GM23338 (cell line): Measurements from ENCODE around the gene PNRC2. TPM values are rescaled to one million over a fixed set of nuclear protein-coding genes. Genes with fewer than 3 reads are reported as not detected.
A peak's percentile ranks its signal among the peaks of the same experiment; 100 is the strongest.

Source experiments
- ATAC-seq: fragments of 200-7000 bp; cut with Tn5 transposase; 3 replicates; pipeline ENCODE4 v1.9.1; 2020
- DNase-seq: peaks from one replicate; pipeline ENCODE4 v3.0.0-alpha.2; 2015; ENCODE audit warnings: low spot score
- H2AFZ ChIP-seq: fragments of 200-600 bp; sonication (generic); 2 replicates; pipeline ENCODE4 v1.8.0; 2016; ENCODE audit warnings: antibody characterized with exemption, mild to moderate bottlenecking, moderate library complexity
- H3F3A ChIP-seq: fragments of 200-600 bp; sonication (generic); replicated peaks from 2 replicates; pipeline ENCODE4 v1.8.0; 2017; ENCODE audit warnings: antibody characterized with exemption, mixed run types, low read depth
- H3K27ac ChIP-seq: fragments of 200-600 bp; sonication (generic); 2 replicates; pipeline ENCODE4 v1.6.1; 2016; ENCODE audit warnings: low read depth
- H3K27me3 ChIP-seq: fragments of 200-600 bp; sonication (generic); 2 replicates; pipeline ENCODE4 v1.8.0; 2016; ENCODE audit warnings: mild to moderate bottlenecking, mixed run types, moderate library complexity; ENCODE audit not compliant: insufficient read depth
- H3K36me3 ChIP-seq: fragments of 200-600 bp; sonication (generic); 2 replicates; pipeline ENCODE4 v1.8.0; 2016; ENCODE audit warnings: mild to moderate bottlenecking; ENCODE audit not compliant: insufficient read depth
- H3K4me1 ChIP-seq: fragments of 200-600 bp; sonication (generic); 2 replicates; pipeline ENCODE4 v1.8.0; 2016; ENCODE audit warnings: mild to moderate bottlenecking, moderate library complexity; ENCODE audit not compliant: insufficient read depth
- H3K4me2 ChIP-seq: fragments of 200-600 bp; sonication (generic); 2 replicates; pipeline ENCODE4 v1.7.1; 2017; ENCODE audit warnings: mixed run types
- H3K4me3 ChIP-seq: fragments of 200-600 bp; sonication (generic); 2 replicates; pipeline ENCODE4 v1.6.1; 2016; ENCODE audit warnings: mixed run types
- H3K79me2 ChIP-seq: fragments of 200-600 bp; sonication (generic); replicated peaks from 2 replicates; pipeline ENCODE4 v1.8.0; 2017; ENCODE audit warnings: mild to moderate bottlenecking; ENCODE audit not compliant: insufficient read depth
- H3K9me2 ChIP-seq: fragments of 200-600 bp; sonication (generic); 2 replicates; pipeline ENCODE4 v1.8.0; 2017; ENCODE audit not compliant: insufficient read depth
- H4K20me1 ChIP-seq: fragments of 200-600 bp; sonication (generic); replicated peaks from 2 replicates; pipeline ENCODE4 v1.8.0; 2017; ENCODE audit warnings: mild to moderate bottlenecking; ENCODE audit not compliant: insufficient read depth
- H3K27ac Mint-ChIP-seq: 2 replicates; pipeline ENCODE4 v1.8.0; 2020; ENCODE audit warnings: inconsistent platforms, mild to moderate bottlenecking, moderate library complexity, mixed read lengths
- H3K27me3 Mint-ChIP-seq: 3 replicates; pipeline ENCODE4 v1.8.0; 2022; ENCODE audit warnings: low read depth, mild to moderate bottlenecking, moderate library complexity, mixed read lengths, inconsistent platforms; ENCODE audit not compliant: insufficient read depth, poor library complexity
- H3K36me3 Mint-ChIP-seq: 3 replicates; pipeline ENCODE4 v1.8.0; 2021; ENCODE audit warnings: low read depth, mild to moderate bottlenecking, inconsistent platforms, moderate library complexity, mixed read lengths
- H3K4me1 Mint-ChIP-seq: 3 replicates; pipeline ENCODE4 v1.8.0; 2020; ENCODE audit warnings: mild to moderate bottlenecking, inconsistent platforms, mixed read lengths
- H3K4me3 Mint-ChIP-seq: 3 replicates; pipeline ENCODE4 v1.8.0; 2021; ENCODE audit warnings: moderate library complexity, mild to moderate bottlenecking, inconsistent platforms, mixed read lengths
- H3K9me3 Mint-ChIP-seq: 3 replicates; pipeline ENCODE4 v1.8.0; 2020; ENCODE audit warnings: moderate library complexity, mild to moderate bottlenecking, inconsistent platforms, mixed read lengths
- CREB1 ChIP-seq: fragments of 250-450 bp; sonication (Bioruptor Pico); IDR thresholded peaks from 2 replicates; pipeline ENCODE4 v1.5.0; 2020; ENCODE audit warnings: low read depth, mild to moderate bottlenecking, moderate library complexity
- EZH2 ChIP-seq: fragments of 200-600 bp; sonication (generic); IDR thresholded peaks from one replicate; pipeline ENCODE4 v1.8.0; 2017; ENCODE audit warnings: antibody characterized with exemption, mild to moderate bottlenecking, low read depth; ENCODE audit not compliant: unreplicated experiment
- EZH2phosphoT487 ChIP-seq: fragments of 200-600 bp; sonication (generic); IDR thresholded peaks from one replicate; pipeline ENCODE4 v1.8.1; 2018; ENCODE audit warnings: antibody characterized with exemption; ENCODE audit not compliant: unreplicated experiment
- NANOG ChIP-seq: IDR thresholded peaks from 2 replicates; pipeline ENCODE4 v1.6.1; 2016; ENCODE audit warnings: antibody characterized with exemption, borderline replicate concordance
- POLR2AphosphoS5 ChIP-seq: IDR thresholded peaks from 2 replicates; pipeline ENCODE4 v1.6.1; 2016; ENCODE audit warnings: antibody characterized with exemption, low read depth
- STAT1 ChIP-seq: IDR thresholded peaks from one replicate; pipeline ENCODE4 v1.6.1; 2016; ENCODE audit warnings: antibody characterized with exemption; ENCODE audit not compliant: unreplicated experiment
- ZNF114 ChIP-seq: fragments of 250-450 bp; sonication (Bioruptor Pico); IDR thresholded peaks from 2 replicates; pipeline ENCODE4 v1.5.0; 2020; ENCODE audit warnings: mild to moderate bottlenecking, moderate library complexity
- polyA plus RNA-seq: library from polyadenylated mRNA; unstranded; fragments of >200 nt; fragmentation: Nextera tagmentation; extraction: Ambion mirVana; gene quantifications from 2 replicates; pipeline ENCODE4 v1.2.1, GENCODE V29; 2016
- total RNA-seq: library from RNA; depleted of rRNA; stranded (reverse); fragments of >200 nt; shearing (Covaris generic); gene quantifications from 2 replicates; pipeline ENCODE4 v1.2.3, GENCODE V29; 2014
- TF ChIP-seq, protein P1 (sequence below): fragments of 250-450 bp; sonication (Bioruptor Pico); IDR thresholded peaks from 2 replicates; pipeline ENCODE4 v1.5.0; 2020; ENCODE audit warnings: mild to moderate bottlenecking, moderate library complexity

The PNRC2 gene
- total and polyA plus RNA-seq, 2 experiments from 2014 or later: 157 to 237 TPM

DNA sequence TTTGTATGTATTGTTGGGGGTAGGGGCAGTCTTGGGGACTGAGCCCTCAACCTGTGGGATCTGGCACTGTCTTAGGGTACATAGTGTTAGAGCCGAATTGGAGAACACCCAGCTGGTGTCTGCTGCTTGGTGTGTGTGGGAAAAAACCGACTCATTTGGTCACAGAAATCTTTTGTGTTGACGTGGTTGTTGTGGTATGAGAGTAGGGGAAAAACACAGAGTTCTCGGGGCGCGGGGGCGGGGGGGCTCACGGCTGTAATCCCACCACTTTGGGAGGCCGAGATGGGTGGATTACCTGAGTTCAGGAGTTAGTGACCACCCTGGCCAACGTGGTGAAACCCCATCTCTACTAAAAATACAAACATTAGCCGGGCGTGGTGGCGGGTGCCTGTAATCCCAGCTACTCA lies 35.8 kb downstream of the PNRC2 start (continued):
- TF ChIP-seq, protein P1, sequence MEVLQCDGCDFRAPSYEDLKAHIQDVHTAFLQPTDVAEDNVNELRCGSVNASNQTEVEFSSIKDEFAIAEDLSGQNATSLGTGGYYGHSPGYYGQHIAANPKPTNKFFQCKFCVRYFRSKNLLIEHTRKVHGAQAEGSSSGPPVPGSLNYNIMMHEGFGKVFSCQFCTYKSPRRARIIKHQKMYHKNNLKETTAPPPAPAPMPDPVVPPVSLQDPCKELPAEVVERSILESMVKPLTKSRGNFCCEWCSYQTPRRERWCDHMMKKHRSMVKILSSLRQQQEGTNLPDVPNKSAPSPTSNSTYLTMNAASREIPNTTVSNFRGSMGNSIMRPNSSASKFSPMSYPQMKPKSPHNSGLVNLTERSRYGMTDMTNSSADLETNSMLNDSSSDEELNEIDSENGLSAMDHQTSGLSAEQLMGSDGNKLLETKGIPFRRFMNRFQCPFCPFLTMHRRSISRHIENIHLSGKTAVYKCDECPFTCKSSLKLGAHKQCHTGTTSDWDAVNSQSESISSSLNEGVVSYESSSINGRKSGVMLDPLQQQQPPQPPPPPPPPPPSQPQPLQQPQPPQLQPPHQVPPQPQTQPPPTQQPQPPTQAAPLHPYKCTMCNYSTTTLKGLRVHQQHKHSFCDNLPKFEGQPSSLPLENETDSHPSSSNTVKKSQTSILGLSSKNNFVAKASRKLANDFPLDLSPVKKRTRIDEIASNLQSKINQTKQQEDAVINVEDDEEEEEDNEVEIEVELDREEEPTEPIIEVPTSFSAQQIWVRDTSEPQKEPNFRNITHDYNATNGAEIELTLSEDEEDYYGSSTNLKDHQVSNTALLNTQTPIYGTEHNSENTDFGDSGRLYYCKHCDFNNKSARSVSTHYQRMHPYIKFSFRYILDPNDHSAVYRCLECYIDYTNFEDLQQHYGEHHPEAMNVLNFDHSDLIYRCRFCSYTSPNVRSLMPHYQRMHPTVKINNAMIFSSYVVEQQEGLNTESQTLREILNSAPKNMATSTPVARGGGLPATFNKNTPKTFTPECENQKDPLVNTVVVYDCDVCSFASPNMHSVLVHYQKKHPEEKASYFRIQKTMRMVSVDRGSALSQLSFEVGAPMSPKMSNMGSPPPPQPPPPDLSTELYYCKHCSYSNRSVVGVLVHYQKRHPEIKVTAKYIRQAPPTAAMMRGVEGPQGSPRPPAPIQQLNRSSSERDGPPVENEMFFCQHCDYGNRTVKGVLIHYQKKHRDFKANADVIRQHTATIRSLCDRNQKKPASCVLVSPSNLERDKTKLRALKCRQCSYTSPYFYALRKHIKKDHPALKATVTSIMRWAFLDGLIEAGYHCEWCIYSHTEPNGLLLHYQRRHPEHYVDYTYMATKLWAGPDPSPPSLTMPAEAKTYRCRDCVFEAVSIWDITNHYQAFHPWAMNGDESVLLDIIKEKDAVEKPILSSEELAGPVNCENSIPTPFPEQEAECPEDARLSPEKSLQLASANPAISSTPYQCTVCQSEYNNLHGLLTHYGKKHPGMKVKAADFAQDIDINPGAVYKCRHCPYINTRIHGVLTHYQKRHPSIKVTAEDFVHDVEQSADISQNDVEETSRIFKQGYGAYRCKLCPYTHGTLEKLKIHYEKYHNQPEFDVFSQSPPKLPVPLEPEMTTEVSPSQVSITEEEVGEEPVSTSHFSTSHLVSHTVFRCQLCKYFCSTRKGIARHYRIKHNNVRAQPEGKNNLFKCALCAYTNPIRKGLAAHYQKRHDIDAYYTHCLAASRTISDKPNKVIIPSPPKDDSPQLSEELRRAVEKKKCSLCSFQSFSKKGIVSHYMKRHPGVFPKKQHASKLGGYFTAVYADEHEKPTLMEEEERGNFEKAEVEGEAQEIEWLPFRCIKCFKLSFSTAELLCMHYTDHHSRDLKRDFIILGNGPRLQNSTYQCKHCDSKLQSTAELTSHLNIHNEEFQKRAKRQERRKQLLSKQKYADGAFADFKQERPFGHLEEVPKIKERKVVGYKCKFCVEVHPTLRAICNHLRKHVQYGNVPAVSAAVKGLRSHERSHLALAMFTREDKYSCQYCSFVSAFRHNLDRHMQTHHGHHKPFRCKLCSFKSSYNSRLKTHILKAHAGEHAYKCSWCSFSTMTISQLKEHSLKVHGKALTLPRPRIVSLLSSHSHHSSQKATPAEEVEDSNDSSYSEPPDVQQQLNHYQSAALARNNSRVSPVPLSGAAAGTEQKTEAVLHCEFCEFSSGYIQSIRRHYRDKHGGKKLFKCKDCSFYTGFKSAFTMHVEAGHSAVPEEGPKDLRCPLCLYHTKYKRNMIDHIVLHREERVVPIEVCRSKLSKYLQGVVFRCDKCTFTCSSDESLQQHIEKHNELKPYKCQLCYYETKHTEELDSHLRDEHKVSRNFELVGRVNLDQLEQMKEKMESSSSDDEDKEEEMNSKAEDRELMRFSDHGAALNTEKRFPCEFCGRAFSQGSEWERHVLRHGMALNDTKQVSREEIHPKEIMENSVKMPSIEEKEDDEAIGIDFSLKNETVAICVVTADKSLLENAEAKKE (CRISPR knock-in tag): no peak
- no peak for TF ChIP-seq CREB1
- no peak for TF ChIP-seq NANOG
- no peak for TF ChIP-seq EZH2phosphoT487
- no peak for TF ChIP-seq ZNF114 (CRISPR knock-in tag)

DNA sequence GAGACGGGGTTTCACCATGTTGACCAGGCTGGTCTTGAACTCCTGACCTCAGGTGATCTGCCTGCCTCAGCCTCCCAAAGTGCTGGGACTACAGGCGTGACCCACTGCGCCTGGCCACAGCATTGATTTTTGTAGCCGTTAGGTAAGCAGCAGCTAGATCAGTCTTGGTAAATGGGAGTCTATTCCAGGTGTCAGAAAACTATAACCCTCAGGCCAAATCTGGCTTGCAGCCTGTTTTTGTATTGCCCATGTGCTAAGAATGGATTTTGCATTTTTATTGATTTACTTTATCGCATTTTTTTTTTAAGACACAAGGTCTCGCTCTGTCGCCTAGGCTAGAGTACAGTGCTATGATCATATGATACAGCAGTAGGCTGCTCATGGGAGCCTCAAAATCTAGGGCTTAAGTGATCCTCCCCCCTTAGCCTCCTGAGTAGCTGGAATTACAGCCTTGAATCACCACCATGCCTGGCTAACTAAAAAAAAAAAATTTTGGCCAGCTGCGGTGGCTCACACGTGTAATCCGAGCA lies 37.1 kb downstream of the PNRC2 start:
- ATAC-seq (no peak), DNase-seq (no peak)
- Histone ChIP-seq H3K4me1 (no peaks in the 10 kb centered on the region), H3K4me2 (no peak overlapping the region), H3K9me2 (no peaks in the 10 kb centered on the region), H3K4me3 (no peak overlapping the region), H4K20me1 (no peaks in the 10 kb centered on the region), H3K27me3 (no peaks in the 10 kb centered on the region), H2AFZ (peak overlapping the region; percentile 63; the same call in 1 of the 2 replicates), H3K36me3 (no peaks in the 10 kb centered on the region), H3K27ac (no peak overlapping the region), H3F3A (no peaks in the 10 kb centered on the region), H3K79me2 (no peaks in the 10 kb centered on the region)
- Mint-ChIP-seq H3K36me3 (peaks cover 5% of the 10 kb centered on the region; the same call in 2 of the 3 replicates), H3K4me1 (peaks cover 7% of the 10 kb centered on the region), H3K4me3 (no peak overlapping the region), H3K9me3 (peaks cover 8% of the 10 kb centered on the region), H3K27ac (no peak overlapping the region), H3K27me3 (no peaks in the 10 kb centered on the region)
- no peak for TF ChIP-seq POLR2AphosphoS5
- TF ChIP-seq EZH2: no peak
- TF ChIP-seq ZNF114 (CRISPR knock-in tag): no peak
- TF ChIP-seq, protein P1 (CRISPR knock-in tag): no peak
- no peak for TF ChIP-seq STAT1
